GM12878 (cell line): ENCODE measurements around the gene ITGA4. TPM values are rescaled to one million over a fixed set of nuclear protein-coding genes. Genes with fewer than 3 reads are reported as not detected.

ENCODE experiments used
- CHD2 ChIP-seq: IDR thresholded peaks from 2 replicates; pipeline ENCODE4 v1.6.1; 2011; ENCODE audit warnings: low read depth, low read length, improper control_type of control experiment, borderline replicate concordance
- CHD4 ChIP-seq: fragments of 200-600 bp; sonication (generic); IDR thresholded peaks from 2 replicates; pipeline ENCODE4 v1.6.1; 2016; ENCODE audit warnings: mild to moderate bottlenecking
- CUX1 ChIP-seq: IDR thresholded peaks from 2 replicates; pipeline ENCODE4 v1.6.1; 2012; ENCODE audit warnings: improper control_type of control experiment, low read depth, low read length; ENCODE audit not compliant: insufficient replicate concordance
- FOS ChIP-seq: IDR thresholded peaks from 3 replicates; pipeline ENCODE4 v1.6.1; 2011; ENCODE audit warnings: borderline replicate concordance; ENCODE audit not compliant: insufficient read length; ENCODE audit errors: extremely low read depth
- IRF3 ChIP-seq: fragments of 450-650 bp; IDR thresholded peaks from 2 replicates; pipeline ENCODE4 v1.6.1; 2014; ENCODE audit warnings: mild to moderate bottlenecking
- KLF5 ChIP-seq: fragments of 450-650 bp; IDR thresholded peaks from 2 replicates; pipeline ENCODE4 v1.6.1; 2014; ENCODE audit warnings: mild to moderate bottlenecking; ENCODE audit not compliant: partially characterized antibody
- MAX ChIP-seq: IDR thresholded peaks from 2 replicates; pipeline ENCODE4 v1.6.1; 2012; ENCODE audit warnings: low read depth, low read length, improper control_type of control experiment
- POU2F2 ChIP-seq: IDR thresholded peaks from 3 replicates; pipeline ENCODE4 v1.6.1; 2011; ENCODE audit warnings: low read depth, mild to moderate bottlenecking, low read length, borderline replicate concordance
- RAD21 ChIP-seq: IDR thresholded peaks from 2 replicates; pipeline ENCODE4 v1.6.1; 2011; ENCODE audit warnings: mild to moderate bottlenecking, low read depth, low read length, moderate library complexity; ENCODE audit not compliant: insufficient read depth
- RB1 ChIP-seq: fragments of 450-650 bp; formaldehyde crosslinking; IDR thresholded peaks from 2 replicates; pipeline ENCODE4 v1.6.1; 2017; ENCODE audit warnings: mild to moderate bottlenecking, borderline replicate concordance
- RCOR1 ChIP-seq: conservative IDR thresholded peaks from 2 replicates; pipeline ENCODE4 v1.6.1; 2012; ENCODE audit warnings: low read depth, low read length, improper control_type of control experiment
- RELB ChIP-seq: fragments of 450-650 bp; IDR thresholded peaks from 2 replicates; pipeline ENCODE4 v1.6.1; 2017; ENCODE audit warnings: low read depth, mild to moderate bottlenecking, moderate library complexity
- USF2 ChIP-seq: IDR thresholded peaks from 2 replicates; pipeline ENCODE4 v1.6.1; 2011; ENCODE audit warnings: low read depth, low read length, improper control_type of control experiment, borderline replicate concordance
- ZNF384 ChIP-seq: IDR thresholded peaks from 2 replicates; pipeline ENCODE4 v1.6.1; 2012; ENCODE audit warnings: low read depth, mild to moderate bottlenecking, low read length, improper control_type of control experiment, borderline replicate concordance
- polyA plus RNA-seq, 11 experiments: library from polyadenylated mRNA; depleted of rRNA in 4 of 11; unstranded in 6 of 11; stranded (reverse) in 5 of 11; fragments of >200 nt; fragmentation: Nextera tagmentation in 4 of 11; fragmentation: Illumina TruSeq in 1 of 11; extraction: Ambion mirVana in 4 of 11; extraction: Trizol in 1 of 11; gene quantifications; 1 replicate in 1 of 11; 2 replicates in 10 of 11; pipeline versions ENCODE4 v1.2.1 to v1.2.3, GENCODE V29; 2011 to 2016; ENCODE audit warnings: inconsistent platforms in 2 of 11, missing spikeins in 2 of 11, low read depth in 1 of 11
- total RNA-seq, 4 experiments: library from RNA; depleted of rRNA in 3 of 4; stranded (reverse); fragments of >200 nt in 3 of 4; fragmentation: Illumina TruSeq in 1 of 4; extraction: Trizol in 1 of 4; gene quantifications; 2 replicates each; pipeline versions ENCODE4 v1.2.1 to v1.2.3, GENCODE V29; 2013 to 2021

The ITGA4 gene
- total and polyA plus RNA-seq, 10 of the 15 experiments (the other 5 are each of a cell fraction or from before 2014, with no cell fraction given) = 12.4 to 87.9 (median 63.5) TPM

- TF ChIP-seq POU2F2 = no peak
- no peak for TF ChIP-seq CHD2
- no peak for TF ChIP-seq KLF5
- TF ChIP-seq RB1 = no peak
- no peak for TF ChIP-seq FOS
- no peak for TF ChIP-seq CHD4
- no peak for TF ChIP-seq RCOR1
- TF ChIP-seq RELB = no peak
- TF ChIP-seq USF2 = no peak
- TF ChIP-seq CUX1 = no peak
- TF ChIP-seq ZNF384 = no peak
- TF ChIP-seq MAX = no peak
- TF ChIP-seq IRF3 = no peak
- TF ChIP-seq RAD21 = no peak
- TF ChIP-seq, all 136 proteins: peak for 15
Observed at GRCh38 chr2:181457741-181458425, 697 bp downstream of the ITGA4 start (continued).
